ENCODE measurements around the gene SPACDR. TPM values are rescaled to one million over a fixed set of nuclear protein-coding genes. Genes with fewer than 3 reads are reported as not detected.

The SPACDR gene
- total and polyA plus RNA-seq, 9 of the 15 experiments (the other 6 are each of a cell fraction or from before 2014, with no cell fraction given), result 0.07 to 0.55 (median 0.14) TPM; not detected in 1

GRCh38 chr7:100407285-100408180 is 56.5 kb downstream of the SPACDR start (continued):
- TF ChIP-seq ZNF318 (IDR thresholded peaks at IDR 0.05; ENCODE audit: borderline replicate concordance in 1 of 2, low read depth in 1 of 2), result no peak
- peak in 1 of 2 experiments; percentile 41; a peak in 1 of 4 replicates for TF ChIP-seq RCOR1 (IDR thresholded peaks at IDR 0.05; ENCODE audit: borderline replicate concordance in 1 of 2, low read depth in 2 of 2, low read length in 2 of 2)
- peak; percentile 69 for TF ChIP-seq ATF3 (IDR thresholded peaks at IDR 0.05)
- no peak for TF ChIP-seq ATF3 (CRISPR knock-in tag; conservative IDR thresholded peaks at IDR 0.05)
- no peak for TF ChIP-seq ZFP1 (CRISPR knock-in tag; IDR thresholded peaks at IDR 0.05)
- TF ChIP-seq CREM (IDR thresholded peaks at IDR 0.05; ENCODE audit: low read depth), result peak; percentile 48; the same call in 1 of the 2 replicates
- TF ChIP-seq JUND (IDR thresholded peaks at IDR 0.05; ENCODE audit: borderline replicate concordance, low read depth, low read length), result peak; percentile 81
- peak; percentile 62; the same call in 1 of the 3 replicates for TF ChIP-seq JUND (tag; IDR thresholded peaks at IDR 0.05; ENCODE audit: borderline replicate concordance, low read depth, low read length)
- TF ChIP-seq ZNF232 (CRISPR knock-in tag; IDR thresholded peaks at IDR 0.05), result no peak
- 0 out of 2 replicates have a peak, but pooled peaks have one; percentile 5 for TF ChIP-seq BHLHE40 (IDR thresholded peaks at IDR 0.05; ENCODE audit: low read length)
- no peak for TF ChIP-seq NKRF (IDR thresholded peaks at IDR 0.05; ENCODE audit: borderline replicate concordance)
- TF ChIP-seq FOSL1 (tag; conservative IDR thresholded peaks at IDR 0.05), result peak; percentile 51
- no peak for TF ChIP-seq KDM1A (IDR thresholded peaks at IDR 0.05)
- no peak for TF ChIP-seq ATF4 (CRISPR knock-in tag; IDR thresholded peaks at IDR 0.05)

Measured in K562 (cell line).